Endothelial cell of umbilical vein (primary cell): ENCODE measurements around the gene SMIM24. TPM values are rescaled to one million over a fixed set of nuclear protein-coding genes. Genes with fewer than 3 reads are reported as not detected.

Experiments
- BruUV-seq: library from RNA; stranded (reverse); fragments of 400-500 nt; replicated peaks from 2 replicates; lab custom pipeline; 2021; lab: Mats Ljungman, UMichigan
- CTCF ChIA-PET: fragments of 300-600, 350-600 bp; sonication (Branson Sonifier 250); formaldehyde crosslinking; loops from one replicate; lab custom pipeline; 2021; ENCODE audit warnings: antibody characterized with exemption, inconsistent platforms; lab: Charles Lee
- POLR2A ChIA-PET: fragments of 300-600, 350-600 bp; sonication (Branson Sonifier 250); formaldehyde crosslinking; loops from one replicate; lab custom pipeline; 2021; ENCODE audit warnings: antibody characterized with exemption, inconsistent platforms; lab: Charles Lee
- DNase-seq: peaks from one replicate; pipeline ENCODE4 v3.0.0-alpha.2; 2011; ENCODE audit warnings: low read depth, low spot score
- FAIRE-seq: peaks from 2 replicates; lab custom pipeline; 2011; peaks lifted over from hg19 to GRCh38; lab: Jason Lieb, UNC
- H2AFZ ChIP-seq: 2 replicates; pipeline ENCODE4 v1.6.0; 2012; ENCODE audit warnings: low read depth, low read length, control low read depth, inconsistent platforms
- H3K27ac ChIP-seq: 2 replicates; pipeline ENCODE4 v1.5.1; 2011; ENCODE audit warnings: low read depth, mild to moderate bottlenecking, control low read depth, low read length, moderate library complexity; ENCODE audit not compliant: insufficient read depth
- H3K27me3 ChIP-seq, 2 experiments: 2 replicates each; pipeline versions ENCODE4 v1.6.0 to v1.6.1; 2011; ENCODE audit warnings: low read length in 2 of 2, mixed read lengths in 1 of 2; ENCODE audit not compliant: control insufficient read depth in 2 of 2, insufficient read depth in 2 of 2
- H3K36me3 ChIP-seq, 2 experiments: 2 replicates in 1 of 2; 3 replicates in 1 of 2; pipeline ENCODE4 v1.5.1; 2011; ENCODE audit warnings: low read length in 2 of 2, mild to moderate bottlenecking in 1 of 2, moderate library complexity in 1 of 2; ENCODE audit not compliant: control insufficient read depth in 2 of 2, insufficient read depth in 2 of 2; ENCODE audit errors: extremely low read depth in 1 of 2
- H3K4me1 ChIP-seq: 3 replicates; pipeline ENCODE4 v1.5.1; 2011; ENCODE audit warnings: mild to moderate bottlenecking, low read length; ENCODE audit not compliant: control insufficient read depth, insufficient read depth; ENCODE audit errors: extremely low read depth
- H3K4me2 ChIP-seq: 2 replicates; pipeline ENCODE4 v1.6.1; 2011; ENCODE audit warnings: low read length, control low read depth, mixed read lengths; ENCODE audit not compliant: insufficient read depth
- H3K4me3 ChIP-seq, 3 experiments: fragments of 200-600 bp in 1 of 3; sonication (generic), shearing (Covaris generic) in 1 of 3; replicated peaks in 1 of 3; 2 replicates each; pipeline ENCODE4 v1.5.1; 2011 to 2016; ENCODE audit warnings: control low read depth in 3 of 3, low read length in 3 of 3, mild to moderate bottlenecking in 2 of 3, inconsistent platforms in 1 of 3, low read depth in 1 of 3, moderate library complexity in 1 of 3; ENCODE audit not compliant: insufficient read depth in 1 of 3
- H3K79me2 ChIP-seq: 2 replicates; pipeline ENCODE4 v1.6.0; 2012; ENCODE audit warnings: low read length, inconsistent platforms; ENCODE audit not compliant: control insufficient read depth, insufficient read depth
- H3K9ac ChIP-seq: replicated peaks from 2 replicates; pipeline ENCODE3; 2011; ENCODE audit warnings: low read length, control low read depth; ENCODE audit not compliant: insufficient read depth; ENCODE audit errors: extremely low read depth
- H3K9me1 ChIP-seq: replicated peaks from 3 replicates; pipeline ENCODE4 v1.6.0; 2011; ENCODE audit warnings: mild to moderate bottlenecking, low read length; ENCODE audit not compliant: control insufficient read depth, insufficient read depth; ENCODE audit errors: extremely low read depth
- H3K9me3 ChIP-seq: replicated peaks from 2 replicates; pipeline ENCODE4 v1.5.1; 2012; ENCODE audit warnings: low read length, inconsistent platforms; ENCODE audit not compliant: control insufficient read depth, insufficient read depth
- H4K20me1 ChIP-seq: replicated peaks from 2 replicates; pipeline ENCODE3; 2011; ENCODE audit warnings: mild to moderate bottlenecking, low read length; ENCODE audit not compliant: control insufficient read depth, insufficient read depth; ENCODE audit errors: extremely low read depth
- CTCF ChIP-seq, 2 donors: IDR thresholded peaks; 1 replicate in 1 of 2; 2 replicates in 1 of 2; pipeline ENCODE4 v1.5.1; 2011; ENCODE audit warnings: low read length in 2 of 2, mild to moderate bottlenecking in 2 of 2, moderate library complexity in 2 of 2, control low read depth in 1 of 2, inconsistent platforms in 1 of 2, low read depth in 1 of 2; ENCODE audit not compliant: insufficient read depth in 1 of 2; ENCODE audit errors: extremely low read depth in 1 of 2
- EZH2 ChIP-seq: IDR thresholded peaks from 2 replicates; pipeline ENCODE4 v1.6.1; 2012; ENCODE audit warnings: borderline replicate concordance, low read depth, mild to moderate bottlenecking, moderate library complexity, low read length, inconsistent platforms; ENCODE audit not compliant: severe bottlenecking
- GATA2 ChIP-seq: IDR thresholded peaks from 2 replicates; pipeline ENCODE4 v1.7.0; 2011; ENCODE audit warnings: low read depth, mild to moderate bottlenecking, moderate library complexity, mixed read lengths, low read length; ENCODE audit not compliant: insufficient read length, insufficient read depth
- JUN ChIP-seq: IDR thresholded peaks from 2 replicates; pipeline ENCODE4 v1.6.1; 2011; ENCODE audit warnings: borderline replicate concordance, low read depth; ENCODE audit not compliant: insufficient read length, insufficient read depth
- POLR2A ChIP-seq: IDR thresholded peaks from 2 replicates; pipeline ENCODE4 v1.6.1; 2012; ENCODE audit warnings: low read depth, mild to moderate bottlenecking, control low read depth, low read length
- POLR2AphosphoS5 ChIP-seq: IDR thresholded peaks from 2 replicates; pipeline ENCODE4 v1.6.1; 2012; ENCODE audit warnings: low read depth, mild to moderate bottlenecking, control low read depth, low read length, moderate library complexity; ENCODE audit not compliant: insufficient read depth
- dilution Hi-C: fragments of 300-500 bp; cut with MboI; formaldehyde crosslinking; loops from one replicate; pipeline ENCODE4 v1.15.0; 2019; ENCODE audit warnings: low sequenced_read_pairs; ENCODE audit not compliant: extremely low pct_ligation_motif_present
- intact Hi-C: fragments of 100-400 bp; cut with micrococcal nuclease; formaldehyde crosslinking; loops from one replicate; pipeline ENCODE4 v1.10.0; 2022
- polyA plus RNA-seq, 4 experiments: library from polyadenylated mRNA; depleted of rRNA in 3 of 4; stranded (reverse) in 3 of 4; unstranded in 1 of 4; fragments of >200 nt; gene quantifications; 2 replicates each; pipeline versions ENCODE4 v1.2.1 to v1.2.3, GENCODE V29; 2011 to 2012; ENCODE audit warnings: missing spikeins in 1 of 4
- total RNA-seq: library from RNA; stranded (reverse); gene quantifications from 2 replicates; pipeline ENCODE4 v1.2.3, GENCODE V29; 2021
- TF ChIP-seq, protein P1 (sequence below): IDR thresholded peaks from 2 replicates; pipeline ENCODE4 v1.6.1; 2011; ENCODE audit not compliant: insufficient read depth, insufficient read length

The SMIM24 gene
- total and polyA plus RNA-seq, 2 donors (not counting 3 experiments of a cell fraction or from before 2014, with no cell fraction given) = not detected

DNA sequence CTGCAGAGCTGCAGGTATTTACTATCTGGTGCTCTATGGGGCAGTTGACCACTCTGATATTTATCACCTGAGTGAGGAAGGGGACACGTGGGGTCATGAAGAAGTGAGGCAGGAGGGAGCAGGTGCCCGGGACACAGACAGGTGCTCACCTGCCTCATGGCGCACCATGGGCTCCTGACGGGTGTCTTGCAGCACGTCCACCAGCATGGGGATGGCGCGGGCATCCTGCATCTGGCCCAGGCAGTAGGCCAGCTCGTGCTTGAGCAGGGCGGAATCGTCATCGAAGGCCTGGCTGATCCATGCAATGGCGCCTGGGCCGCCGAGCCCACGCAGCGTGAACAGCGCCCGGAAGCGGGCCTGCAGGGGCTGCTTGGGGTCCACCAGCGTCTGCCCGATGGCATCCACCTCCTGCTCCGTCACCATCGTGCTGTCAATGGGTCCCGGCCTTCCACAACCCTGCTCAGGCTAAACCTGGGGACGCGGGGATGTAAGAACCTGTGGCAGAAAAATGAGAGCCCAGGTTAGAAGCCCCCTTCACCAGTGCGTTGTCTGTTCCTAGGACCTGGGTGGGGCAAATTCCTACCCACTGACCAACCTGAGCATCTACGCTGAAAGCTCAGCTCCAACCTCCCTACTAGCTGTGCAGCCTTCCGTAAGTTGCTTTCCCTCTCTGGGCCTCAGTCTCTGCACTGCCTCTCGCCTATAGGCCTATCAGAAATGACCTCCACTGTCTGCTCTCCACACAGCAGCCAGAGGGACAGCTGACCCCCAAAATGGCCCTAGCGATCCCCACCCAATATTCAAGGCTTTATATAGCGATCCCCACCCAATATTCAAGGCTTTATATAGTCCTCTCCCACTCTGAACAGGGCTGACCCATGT lies 16.3 kb upstream of the SMIM24 start:
- BruUV-seq = no TSS peak
- no peak overlapping the region for H3K27ac ChIP-seq
- POLR2A ChIA-PET = no interaction called here
- CTCF ChIA-PET = no interaction called here
- TF ChIP-seq JUN (no peak), EZH2 (no peak), POLR2A (no peak)
- TF ChIP-seq, protein P1, sequence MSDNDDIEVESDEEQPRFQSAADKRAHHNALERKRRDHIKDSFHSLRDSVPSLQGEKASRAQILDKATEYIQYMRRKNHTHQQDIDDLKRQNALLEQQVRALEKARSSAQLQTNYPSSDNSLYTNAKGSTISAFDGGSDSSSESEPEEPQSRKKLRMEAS = no peak
- intact Hi-C loops = no loop called here
- no peaks in the 10 kb centered on the region for H3K27me3 ChIP-seq
- H3K4me1 ChIP-seq = peaks cover 5% of the 10 kb centered on the region
- no peak overlapping the region for H3K4me3 ChIP-seq
- H2AFZ ChIP-seq = no peak overlapping the region
- H3K36me3 ChIP-seq = peaks cover 0 to 18% of the 10 kb centered on the region in 2 experiments
- FAIRE-seq = no peak
- no peaks in the 10 kb centered on the region for H3K9me1 ChIP-seq
- peaks cover 28% of the 10 kb centered on the region for H3K79me2 ChIP-seq
- dilution Hi-C loops = no loop called here
- DNase-seq = no peak
- no peak overlapping the region for H3K4me2 ChIP-seq
- H3K9me3 ChIP-seq = no peaks in the 10 kb centered on the region
- no peak overlapping the region for H3K9ac ChIP-seq
- no peaks in the 10 kb centered on the region for H4K20me1 ChIP-seq

DNA sequence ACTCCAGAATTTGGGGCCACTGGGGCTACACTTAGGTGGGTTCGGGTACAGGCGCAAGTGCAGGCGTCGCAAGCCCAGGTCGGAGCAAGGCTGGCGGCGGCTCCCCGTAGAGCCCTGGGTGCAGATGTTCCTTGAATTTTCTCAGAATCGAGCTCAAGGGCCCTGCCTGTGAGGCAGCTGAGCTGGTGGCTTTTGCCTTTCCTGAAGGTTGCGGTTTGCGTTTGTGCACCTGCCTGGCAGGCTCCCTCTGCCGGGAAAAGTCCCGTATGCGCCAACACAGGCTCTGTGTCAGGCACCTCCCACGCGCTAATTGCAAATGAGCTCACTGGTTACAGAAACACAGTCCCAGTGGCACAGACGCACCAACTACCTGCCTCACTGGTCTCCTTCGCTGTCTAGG lies 14.2 kb upstream of the SMIM24 start:
- no TSS peak for BruUV-seq
- Histone ChIP-seq H3K27ac (no peak overlapping the region), H3K36me3 (peaks cover 0 to 18% of the 10 kb centered on the region in 2 experiments), H3K9ac (no peak overlapping the region), H3K9me3 (no peaks in the 10 kb centered on the region), H4K20me1 (no peaks in the 10 kb centered on the region), H3K27me3 (no peaks in the 10 kb centered on the region), H3K9me1 (no peaks in the 10 kb centered on the region), H3K79me2 (peaks cover 21% of the 10 kb centered on the region), H3K4me3 (no peak overlapping the region), H3K4me1 (no peaks in the 10 kb centered on the region), H2AFZ (no peak overlapping the region), H3K4me2 (no peak overlapping the region)
- no peak for TF ChIP-seq CTCF (IDR thresholded peaks at IDR 0.05; ENCODE audit: extremely low read depth in 1 of 2, insufficient read depth in 1 of 2, low read depth in 1 of 2, low read length in 2 of 2)
- TF ChIP-seq POLR2AphosphoS5 = no peak
- TF ChIP-seq, protein P1 = no peak
- no peak for TF ChIP-seq POLR2A
- TF ChIP-seq GATA2 = no peak
- TF ChIP-seq EZH2 = no peak
- TF ChIP-seq JUN = no peak
- FAIRE-seq (no peak), DNase-seq (no peak)
- dilution Hi-C loops (no loop called here), intact Hi-C loops (no loop called here)
- ChIA-PET CTCF (interaction anchor here (3.3 kb wide), 1 partner anchor 10 kb away, joined by 20 read pairs; the partner anchor contains the start of gene SMIM44), POLR2A (no interaction called here)
